H9 (cell line): ENCODE data around the gene TMEM255A. TPM values are rescaled to one million over a fixed set of nuclear protein-coding genes. Genes with fewer than 3 reads are reported as not detected.

Experiments used
- DNase-seq: peaks from one replicate; pipeline ENCODE4 v3.0.0-alpha.2; 2017
- H2AFZ ChIP-seq: one replicate; pipeline ENCODE4 v1.6.1; 2013; ENCODE audit warnings: mild to moderate bottlenecking, low read length, control low read depth, moderate library complexity
- H2AK5ac ChIP-seq: 2 replicates; pipeline ENCODE4 v1.6.1; 2013; ENCODE audit warnings: low read length, control low read depth, mixed read lengths; ENCODE audit not compliant: insufficient read length
- H2BK120ac ChIP-seq: one replicate; pipeline ENCODE4 v1.6.1; 2013; ENCODE audit warnings: low read depth, mild to moderate bottlenecking, low read length, control low read depth, inconsistent platforms; ENCODE audit not compliant: poor library complexity, severe bottlenecking
- H2BK12ac ChIP-seq: 2 replicates; pipeline ENCODE4 v1.6.1; 2013; ENCODE audit warnings: low read length, control low read depth, mixed read lengths, low read depth; ENCODE audit not compliant: insufficient read length
- H2BK15ac ChIP-seq: 2 replicates; pipeline ENCODE4 v1.6.1; 2013; ENCODE audit warnings: low read depth, low read length, control low read depth
- H2BK20ac ChIP-seq: one replicate; pipeline ENCODE4 v1.6.1; 2013; ENCODE audit warnings: low read depth, mild to moderate bottlenecking, low read length, control low read depth, inconsistent platforms; ENCODE audit not compliant: poor library complexity, severe bottlenecking
- H2BK5ac ChIP-seq: 2 replicates; pipeline ENCODE4 v1.6.1; 2013; ENCODE audit warnings: low read length, control low read depth, mixed read lengths; ENCODE audit not compliant: insufficient read length
- H3K14ac ChIP-seq: 2 replicates; pipeline ENCODE4 v1.6.1; 2013; ENCODE audit warnings: low read length, control low read depth; ENCODE audit not compliant: insufficient read depth
- H3K18ac ChIP-seq: 2 replicates; pipeline ENCODE4 v1.6.1; 2013; ENCODE audit warnings: low read depth, mild to moderate bottlenecking, mixed read lengths, low read length, control low read depth; ENCODE audit not compliant: insufficient read length
- H3K23ac ChIP-seq: 2 replicates; pipeline ENCODE4 v1.6.1; 2013; ENCODE audit warnings: low read length, control low read depth, mixed read lengths, low read depth; ENCODE audit not compliant: insufficient read length
- H3K23me2 ChIP-seq: 2 replicates; pipeline ENCODE4 v1.6.1; 2013; ENCODE audit warnings: low read depth, mild to moderate bottlenecking, mixed read lengths, low read length, control low read depth; ENCODE audit not compliant: insufficient read length, poor library complexity, severe bottlenecking
- H3K27ac ChIP-seq: 2 replicates; pipeline ENCODE4 v1.5.1; 2013; ENCODE audit warnings: low read length, control low read depth, mixed read lengths, low read depth; ENCODE audit not compliant: insufficient read length
- H3K27me3 ChIP-seq: 2 replicates; pipeline ENCODE4 v1.6.1; 2013; ENCODE audit warnings: low read length, control low read depth, inconsistent platforms; ENCODE audit not compliant: insufficient read depth
- H3K4ac ChIP-seq: 2 replicates; pipeline ENCODE4 v1.6.1; 2013; ENCODE audit warnings: low read depth, mild to moderate bottlenecking, control low read depth, inconsistent platforms, low read length, moderate library complexity
- H3K4me1 ChIP-seq: 2 replicates; pipeline ENCODE4 v1.6.1; 2013; ENCODE audit warnings: low read length, control low read depth, inconsistent platforms; ENCODE audit not compliant: insufficient read depth
- H3K4me2 ChIP-seq: 2 replicates; pipeline ENCODE4 v1.6.1; 2013; ENCODE audit warnings: low read length, control low read depth, mixed read lengths; ENCODE audit not compliant: insufficient read length, insufficient read depth
- H3K56ac ChIP-seq: 2 replicates; pipeline ENCODE4 v1.6.1; 2013; ENCODE audit warnings: low read depth, mild to moderate bottlenecking, mixed read lengths, low read length, control low read depth; ENCODE audit not compliant: insufficient read length
- H3K79me1 ChIP-seq: 2 replicates; pipeline ENCODE4 v1.6.1; 2013; ENCODE audit warnings: low read depth, mild to moderate bottlenecking, moderate library complexity, low read length, control low read depth, inconsistent platforms; ENCODE audit not compliant: insufficient read depth, poor library complexity, severe bottlenecking
- H3K79me2 ChIP-seq: 2 replicates; pipeline ENCODE4 v1.6.1; 2013; ENCODE audit warnings: low read length, control low read depth, inconsistent platforms; ENCODE audit not compliant: insufficient read depth
- H3K9ac ChIP-seq: 2 replicates; pipeline ENCODE4 v1.6.1; 2013; ENCODE audit warnings: low read length, control low read depth, mixed read lengths; ENCODE audit not compliant: insufficient read length; ENCODE audit errors: extremely low read depth
- H3K9me3 ChIP-seq: one replicate; pipeline ENCODE4 v1.6.1; 2013; ENCODE audit warnings: low read depth, low read length, inconsistent platforms; ENCODE audit not compliant: control insufficient read depth
- H3T11ph ChIP-seq: one replicate; pipeline ENCODE4 v1.6.1; 2013; ENCODE audit warnings: mild to moderate bottlenecking, low read length, control low read depth, inconsistent platforms
- H4K20me1 ChIP-seq: one replicate; pipeline ENCODE4 v1.6.1; 2013; ENCODE audit not compliant: control insufficient read depth, insufficient read length, insufficient read depth
- H4K5ac ChIP-seq: 2 replicates; pipeline ENCODE4 v1.6.1; 2013; ENCODE audit warnings: low read depth, mild to moderate bottlenecking, mixed read lengths, low read length, control low read depth; ENCODE audit not compliant: insufficient read length
- H4K8ac ChIP-seq: replicated peaks from 2 replicates; pipeline ENCODE4 v1.6.1; 2013; ENCODE audit warnings: low read length, control low read depth, mixed read lengths, low read depth; ENCODE audit not compliant: insufficient read length
- H4K91ac ChIP-seq: 2 replicates; pipeline ENCODE4 v1.6.1; 2013; ENCODE audit warnings: low read depth, mild to moderate bottlenecking, moderate library complexity, mixed read lengths, low read length, control low read depth; ENCODE audit not compliant: insufficient read length
- H3K27ac Mint-ChIP-seq, 3 experiments: 2 replicates in 2 of 3; 3 replicates in 1 of 3; pipeline ENCODE4 v1.8.0; 2020 to 2021; ENCODE audit warnings: mixed read lengths in 3 of 3, mild to moderate bottlenecking in 1 of 3, moderate library complexity in 1 of 3
- H3K27me3 Mint-ChIP-seq: 2 replicates; pipeline ENCODE4 v1.8.0; 2021; ENCODE audit warnings: low read depth, mild to moderate bottlenecking, moderate library complexity, mixed read lengths
- H3K36me3 Mint-ChIP-seq, 3 experiments: 2 replicates in 2 of 3; 3 replicates in 1 of 3; pipeline ENCODE4 v1.8.0; 2020 to 2021; ENCODE audit warnings: low read depth in 3 of 3, mixed read lengths in 3 of 3; ENCODE audit not compliant: insufficient read depth in 1 of 3
- H3K4me1 Mint-ChIP-seq, 2 experiments: 2 replicates each; pipeline ENCODE4 v1.8.0; 2020; ENCODE audit warnings: mixed read lengths in 2 of 2
- H3K4me3 Mint-ChIP-seq, 2 experiments: 2 replicates in 1 of 2; 3 replicates in 1 of 2; pipeline ENCODE4 v1.8.0; 2020 to 2021; ENCODE audit warnings: mild to moderate bottlenecking in 2 of 2, mixed read lengths in 2 of 2, moderate library complexity in 1 of 2
- H3K9me3 Mint-ChIP-seq, 2 experiments: 2 replicates in 1 of 2; 3 replicates in 1 of 2; pipeline ENCODE4 v1.8.0; 2020; ENCODE audit warnings: mild to moderate bottlenecking in 2 of 2, mixed read lengths in 2 of 2, moderate library complexity in 1 of 2
- WGBS: extraction: QIAGEN DNeasy Blood & Tissue Kit; methylation state at CpG from one replicate; pipeline ENCODE4 v1.1.7; 2013; ENCODE audit warnings: missing lambda C conversion rate, low lambda C conversion rate, mixed read lengths; ENCODE audit not compliant: insufficient read length; ENCODE audit errors: extremely low coverage; 5-methylcytosine and 5-hydroxymethylcytosine counted together
- total RNA-seq: library from RNA; stranded (reverse); gene quantifications from 2 replicates; pipeline ENCODE4 v1.2.1, GENCODE V29; 2021
- TF ChIP-seq, protein P1 (sequence below): fragments of 200-600 bp; sonication (generic); conservative IDR thresholded peaks from 3 replicates; pipeline ENCODE4 v1.8.0; 2021; ENCODE audit warnings: antibody characterized with exemption, mild to moderate bottlenecking

TMEM255A gene
- total RNA-seq, 1 experiment from 2014 or later: 0.77 TPM

DNA sequence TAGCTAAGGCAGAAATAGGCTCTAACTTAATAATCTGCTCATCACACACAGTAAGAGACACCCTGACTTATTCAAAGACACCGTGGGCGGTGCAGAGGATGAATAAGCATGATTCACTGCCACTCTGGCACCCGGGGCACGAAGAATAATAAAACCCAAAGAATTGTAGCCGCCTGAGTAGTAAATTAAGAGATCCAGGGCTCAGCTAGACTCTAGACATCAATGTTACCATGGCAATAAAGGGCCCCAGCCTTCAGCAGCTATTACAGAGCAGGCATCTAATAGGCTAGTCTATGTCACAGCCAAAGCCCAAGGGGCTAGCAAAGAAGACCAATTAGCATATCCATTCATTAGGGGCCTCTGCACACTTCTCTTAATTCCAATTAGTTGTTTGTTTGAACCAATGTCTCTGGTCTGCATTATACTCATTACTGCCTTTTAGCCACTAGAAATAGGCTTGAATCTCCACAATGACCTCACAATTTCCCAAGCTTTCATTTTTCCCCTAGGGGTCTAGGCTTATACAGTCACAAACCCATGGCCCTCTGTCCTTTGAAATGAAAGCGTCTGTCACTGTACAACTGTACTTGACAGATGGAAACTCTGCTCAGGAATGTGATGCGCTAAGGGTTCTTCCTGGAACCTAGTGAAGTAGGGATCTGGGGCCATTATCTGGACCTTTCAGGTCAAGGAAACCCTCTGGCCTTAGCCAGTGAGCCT, 47.6 kb upstream of the TMEM255A start:
- H3K4ac ChIP-seq: no peak overlapping the region
- H2BK5ac ChIP-seq: no peak overlapping the region
- H3K4me1 ChIP-seq: no peaks in the 10 kb centered on the region
- H4K20me1 ChIP-seq: no peaks in the 10 kb centered on the region
- no peak overlapping the region for H3K9ac ChIP-seq
- DNase-seq: no peak
- H3T11ph ChIP-seq: no peak overlapping the region
- no peak overlapping the region for H3K18ac ChIP-seq
- Mint-ChIP-seq H3K4me3 (no peak overlapping the region), H3K4me1 (peaks cover 6 to 12% of the 10 kb centered on the region in 2 experiments; a peak in 3 of 4 replicates), H3K27ac (no peak overlapping the region), H3K36me3 (no peaks in the 10 kb centered on the region; a peak in 1 of 7 replicates), H3K27me3 (peaks cover 2% of the 10 kb centered on the region; the same call in 1 of the 2 replicates), H3K9me3 (peaks cover 51 to 52% of the 10 kb centered on the region in 2 experiments)
- no peak overlapping the region for H3K23ac ChIP-seq
- H3K56ac ChIP-seq: no peak overlapping the region
- no peak overlapping the region for H2BK20ac ChIP-seq
- H3K4me2 ChIP-seq: no peak overlapping the region
- no peak overlapping the region for H2BK120ac ChIP-seq
- H2AK5ac ChIP-seq: no peak overlapping the region
- no peak overlapping the region for H3K14ac ChIP-seq
- H2BK15ac ChIP-seq: no peak overlapping the region
- H3K27me3 ChIP-seq: no peaks in the 10 kb centered on the region
- H3K23me2 ChIP-seq: no peaks in the 10 kb centered on the region
- H3K27ac ChIP-seq: no peak overlapping the region
- H3K9me3 ChIP-seq: peaks cover 27% of the 10 kb centered on the region
- no peak overlapping the region for H2BK12ac ChIP-seq
- H2AFZ ChIP-seq: no peak overlapping the region
- WGBS: no CpG with 5 or more reads among the region's 7 CpGs
- no peak overlapping the region for H4K91ac ChIP-seq
- H3K79me2 ChIP-seq: no peaks in the 10 kb centered on the region
- no peak overlapping the region for H4K8ac ChIP-seq
- H4K5ac ChIP-seq: no peak overlapping the region
- no peaks in the 10 kb centered on the region for H3K79me1 ChIP-seq
- TF ChIP-seq, protein P1, sequence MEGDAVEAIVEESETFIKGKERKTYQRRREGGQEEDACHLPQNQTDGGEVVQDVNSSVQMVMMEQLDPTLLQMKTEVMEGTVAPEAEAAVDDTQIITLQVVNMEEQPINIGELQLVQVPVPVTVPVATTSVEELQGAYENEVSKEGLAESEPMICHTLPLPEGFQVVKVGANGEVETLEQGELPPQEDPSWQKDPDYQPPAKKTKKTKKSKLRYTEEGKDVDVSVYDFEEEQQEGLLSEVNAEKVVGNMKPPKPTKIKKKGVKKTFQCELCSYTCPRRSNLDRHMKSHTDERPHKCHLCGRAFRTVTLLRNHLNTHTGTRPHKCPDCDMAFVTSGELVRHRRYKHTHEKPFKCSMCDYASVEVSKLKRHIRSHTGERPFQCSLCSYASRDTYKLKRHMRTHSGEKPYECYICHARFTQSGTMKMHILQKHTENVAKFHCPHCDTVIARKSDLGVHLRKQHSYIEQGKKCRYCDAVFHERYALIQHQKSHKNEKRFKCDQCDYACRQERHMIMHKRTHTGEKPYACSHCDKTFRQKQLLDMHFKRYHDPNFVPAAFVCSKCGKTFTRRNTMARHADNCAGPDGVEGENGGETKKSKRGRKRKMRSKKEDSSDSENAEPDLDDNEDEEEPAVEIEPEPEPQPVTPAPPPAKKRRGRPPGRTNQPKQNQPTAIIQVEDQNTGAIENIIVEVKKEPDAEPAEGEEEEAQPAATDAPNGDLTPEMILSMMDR: no peak
